GM19328 (cell line): ENCODE measurements around the gene NTMT1.

Experiments used
- ATAC-seq: cut with Tn5 transposase; IDR thresholded peaks from one replicate; pipeline ENCODE4 v1.9.1; 2021; ENCODE audit warnings: mild to moderate bottlenecking, moderate library complexity; ENCODE audit not compliant: unreplicated experiment

NTMT1 gene

DNA sequence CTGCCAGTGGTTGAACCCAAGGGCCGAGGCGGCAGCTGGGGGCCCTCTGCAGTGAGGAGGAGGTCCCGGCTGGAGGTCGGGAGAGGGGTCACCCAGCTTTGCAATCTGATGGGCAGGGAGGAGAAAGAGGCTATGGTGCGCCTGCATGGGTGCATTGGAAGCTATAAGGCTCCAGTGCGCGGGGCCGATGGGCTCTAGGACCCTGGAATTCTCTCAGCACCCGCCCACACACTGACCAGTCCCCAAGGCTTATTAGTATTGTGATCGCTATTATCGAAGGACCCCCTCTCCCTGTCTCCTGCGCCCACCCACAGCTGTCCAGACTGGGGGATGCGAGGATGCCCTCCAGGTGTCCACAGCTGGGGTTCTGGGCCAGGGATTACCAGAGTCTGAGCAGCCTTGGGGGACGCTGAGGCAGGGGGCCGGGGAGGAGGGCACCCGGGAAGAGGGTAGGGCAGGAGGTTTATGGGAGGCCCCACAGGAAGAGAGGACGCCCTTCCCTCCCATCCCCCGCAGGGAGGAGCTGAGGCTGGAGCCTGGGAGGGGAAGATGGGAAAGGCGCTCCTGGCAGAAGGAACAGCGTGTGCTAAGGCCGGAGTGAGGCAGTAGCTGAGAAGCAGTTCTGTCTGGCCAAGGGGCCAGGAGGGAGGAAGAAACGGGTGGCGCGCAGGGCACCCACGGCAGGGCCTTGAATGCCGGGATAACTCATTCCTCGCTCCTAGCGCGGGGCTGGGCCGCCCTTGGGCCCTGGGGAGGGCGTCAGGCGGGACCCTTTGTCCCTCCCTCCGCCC, 29.2 kb upstream of the NTMT1 start:
- no peak for ATAC-seq

DNA sequence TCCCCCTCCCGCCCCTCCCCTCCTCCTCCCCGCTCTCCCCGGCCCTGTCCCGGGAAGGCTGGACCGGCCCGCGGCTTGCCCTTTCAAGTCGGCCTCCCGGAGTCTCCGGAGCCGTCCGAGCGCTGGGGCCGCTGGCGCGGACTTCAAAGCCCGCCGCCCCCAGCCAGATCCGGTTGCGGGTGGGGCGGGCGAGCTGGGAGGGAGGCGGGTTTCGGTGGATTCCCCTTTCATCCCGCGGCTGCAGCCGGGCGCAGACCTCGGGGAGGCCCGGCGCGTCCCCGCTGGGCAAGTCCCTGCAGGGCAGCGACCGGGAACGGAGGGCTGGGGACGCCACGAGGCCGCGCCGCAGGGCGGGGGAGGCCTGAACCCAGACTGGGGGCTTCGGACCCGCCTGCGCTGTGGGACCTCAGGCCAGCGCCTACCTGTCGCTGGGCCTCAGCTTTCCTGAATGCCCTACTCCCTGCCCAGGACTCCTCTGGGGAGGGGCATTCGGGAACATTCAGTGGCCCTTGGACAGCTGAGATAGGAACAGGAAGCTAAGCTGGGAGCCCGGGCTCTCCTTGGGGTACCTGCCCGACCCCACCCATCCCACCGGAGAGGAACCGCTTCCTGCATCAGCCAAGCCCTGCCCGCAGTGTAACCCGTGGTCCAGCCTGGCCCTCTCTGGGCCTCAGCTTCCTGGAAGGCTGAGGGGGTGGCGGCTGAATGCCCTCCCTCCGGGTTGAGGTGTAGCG, 28.4 kb upstream of the NTMT1 start:
- ATAC-seq: no peak

DNA sequence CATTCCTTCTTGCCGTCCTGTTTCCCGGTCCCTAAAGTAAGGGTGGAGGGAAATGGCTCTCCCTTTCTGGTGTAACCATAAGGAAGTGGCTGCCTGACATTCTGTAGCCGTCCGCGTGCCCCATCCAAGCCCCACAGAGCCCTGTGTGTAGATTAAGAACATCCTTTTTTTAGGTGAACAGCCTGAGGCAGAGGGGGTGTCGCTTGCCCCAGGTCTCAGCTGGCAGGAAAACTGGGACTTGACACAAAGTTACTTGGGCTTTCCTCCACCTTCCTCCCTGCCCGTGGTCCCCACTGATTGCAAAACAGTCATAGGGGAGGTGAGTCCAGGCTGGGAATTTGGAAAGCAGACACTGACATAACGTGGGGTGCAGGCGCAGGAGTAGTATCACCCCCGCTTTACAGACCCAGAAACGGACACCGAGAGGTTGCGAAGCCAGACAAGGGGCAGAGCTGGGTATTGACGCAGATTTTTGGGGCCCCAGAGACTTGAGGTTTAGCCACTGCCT, 27.8 kb upstream of the NTMT1 start:
- no peak for ATAC-seq

DNA sequence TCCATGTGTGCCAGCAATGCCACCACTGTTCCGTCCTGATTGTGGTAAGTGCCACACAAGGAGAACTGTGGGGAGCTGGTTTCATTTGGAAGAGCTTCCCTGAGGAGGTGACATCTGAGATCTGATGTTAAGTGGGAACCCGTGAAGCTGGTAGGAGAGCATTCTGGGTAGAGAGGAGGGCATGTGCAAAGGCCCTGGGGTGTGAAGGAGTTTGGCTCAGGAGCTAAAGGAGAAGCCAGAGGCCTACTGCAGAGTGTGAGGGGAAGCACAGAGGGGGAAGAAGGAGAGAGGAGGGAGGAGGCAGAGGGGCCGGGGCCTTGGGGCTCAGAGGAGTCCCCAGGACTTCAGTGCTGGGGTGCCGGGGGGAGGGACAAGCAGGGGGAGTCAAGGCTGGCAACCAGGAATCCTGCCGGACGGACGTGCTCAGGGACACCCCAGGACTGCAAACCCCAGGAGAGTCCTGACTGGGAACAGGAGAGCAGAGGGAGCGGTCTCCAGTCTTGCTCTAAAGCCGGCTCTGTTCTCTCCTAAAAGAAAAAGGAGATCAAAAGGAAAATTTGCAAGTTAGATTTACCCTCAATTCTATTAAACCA, 24.8 kb upstream of the NTMT1 start:
- no peak for ATAC-seq

DNA sequence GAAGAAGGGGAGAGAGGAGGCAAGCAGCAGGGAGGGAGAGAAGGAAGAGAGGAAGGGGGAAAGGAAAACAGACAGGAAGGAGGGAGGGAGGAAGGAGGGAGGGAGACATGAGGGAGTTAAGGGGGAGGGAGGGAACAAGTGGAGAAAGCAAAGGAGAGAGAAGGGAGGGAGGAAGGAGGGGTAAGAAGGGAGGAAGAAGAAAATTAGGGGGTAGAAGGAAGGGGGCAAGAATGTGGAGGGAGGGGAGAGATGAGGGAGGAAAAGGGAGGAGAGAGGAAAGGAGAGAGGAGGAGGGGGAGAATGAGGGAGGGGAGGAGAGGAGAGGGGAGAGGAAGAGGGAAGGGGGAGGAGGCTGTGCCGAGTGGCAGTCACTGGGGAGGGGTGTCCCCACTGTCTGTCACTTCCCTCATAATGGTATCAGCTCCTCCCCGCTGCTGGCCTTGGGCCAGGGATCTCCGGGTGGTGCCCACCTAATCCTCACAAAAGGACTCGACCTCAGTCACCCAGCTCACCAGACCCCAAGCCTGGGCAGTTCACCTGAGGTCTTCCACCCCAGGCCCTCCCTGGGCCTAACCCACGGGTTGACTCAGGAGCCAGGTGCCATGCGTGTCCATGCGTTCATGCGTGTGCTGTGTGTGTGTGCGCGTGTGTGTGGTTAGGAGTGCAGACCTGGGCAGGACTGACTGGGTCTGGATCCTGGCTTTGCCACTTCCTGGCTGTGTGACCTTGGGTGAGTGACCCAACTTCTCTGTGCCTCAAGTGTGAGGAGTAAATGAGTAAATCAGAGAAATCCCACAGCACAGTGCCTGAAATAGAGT, 23.2 kb upstream of the NTMT1 start:
- no peak for ATAC-seq

DNA sequence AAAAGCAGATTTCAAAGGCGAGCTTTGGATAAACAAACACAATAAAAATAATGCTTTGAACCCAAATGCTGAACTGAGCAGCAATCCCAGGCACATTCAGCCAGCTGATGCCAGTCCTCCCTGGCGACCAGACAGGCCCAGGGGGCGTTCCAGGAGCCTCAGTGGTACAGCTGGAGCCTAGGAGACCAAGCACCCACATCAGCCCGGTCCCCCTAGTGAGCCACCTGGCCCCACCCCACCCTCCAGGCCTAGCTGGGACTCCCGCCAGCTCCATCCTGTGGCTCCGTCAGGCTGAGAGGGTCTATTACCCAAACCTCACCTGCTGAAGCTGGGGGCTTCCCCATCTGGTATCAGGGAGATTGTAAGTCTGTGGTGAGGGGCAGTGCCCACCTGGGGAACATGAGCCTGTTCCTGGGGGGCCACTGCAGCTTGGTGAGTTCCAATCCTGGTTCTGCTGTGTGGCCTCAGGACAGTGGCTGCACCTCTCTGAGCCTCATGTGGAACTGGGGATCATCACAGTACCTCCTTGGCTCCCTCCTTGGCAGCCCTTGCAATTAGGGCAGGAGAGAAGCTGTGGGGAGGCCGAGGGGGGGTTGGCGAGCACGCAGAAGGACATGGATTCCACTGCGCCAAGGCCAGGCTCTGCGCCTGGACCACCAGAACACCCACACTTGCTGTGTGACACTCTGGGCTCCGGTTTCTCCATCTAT, 21.8 kb upstream of the NTMT1 start:
- ATAC-seq: no peak

DNA sequence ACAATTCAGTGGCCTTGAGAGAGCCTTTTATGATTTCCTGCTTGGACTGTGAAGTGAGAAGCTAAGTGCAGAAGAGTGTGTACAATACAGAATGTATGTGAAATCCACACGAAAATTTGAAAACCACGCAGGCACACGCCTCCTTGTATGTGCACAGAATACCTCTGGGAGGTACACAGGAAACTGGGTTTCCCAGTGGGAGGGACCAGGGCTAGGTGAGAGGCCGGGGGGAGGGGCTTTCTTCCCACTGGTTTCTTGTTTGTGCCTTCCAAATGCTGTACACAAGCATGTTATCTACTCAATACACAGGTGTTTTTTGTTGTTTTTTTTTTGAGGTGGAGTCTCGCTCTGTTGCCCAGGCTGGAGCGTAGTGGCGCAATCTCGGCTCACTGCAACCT, 21.2 kb upstream of the NTMT1 start:
- ATAC-seq: no peak

GRCh38 chr9:129606161-129607026, 19.6 kb upstream of the NTMT1 start:
- no peak for ATAC-seq

- no peak for ATAC-seq
Observed at GRCh38 chr9:129607027-129607387, 19.0 kb upstream of the NTMT1 start.

DNA sequence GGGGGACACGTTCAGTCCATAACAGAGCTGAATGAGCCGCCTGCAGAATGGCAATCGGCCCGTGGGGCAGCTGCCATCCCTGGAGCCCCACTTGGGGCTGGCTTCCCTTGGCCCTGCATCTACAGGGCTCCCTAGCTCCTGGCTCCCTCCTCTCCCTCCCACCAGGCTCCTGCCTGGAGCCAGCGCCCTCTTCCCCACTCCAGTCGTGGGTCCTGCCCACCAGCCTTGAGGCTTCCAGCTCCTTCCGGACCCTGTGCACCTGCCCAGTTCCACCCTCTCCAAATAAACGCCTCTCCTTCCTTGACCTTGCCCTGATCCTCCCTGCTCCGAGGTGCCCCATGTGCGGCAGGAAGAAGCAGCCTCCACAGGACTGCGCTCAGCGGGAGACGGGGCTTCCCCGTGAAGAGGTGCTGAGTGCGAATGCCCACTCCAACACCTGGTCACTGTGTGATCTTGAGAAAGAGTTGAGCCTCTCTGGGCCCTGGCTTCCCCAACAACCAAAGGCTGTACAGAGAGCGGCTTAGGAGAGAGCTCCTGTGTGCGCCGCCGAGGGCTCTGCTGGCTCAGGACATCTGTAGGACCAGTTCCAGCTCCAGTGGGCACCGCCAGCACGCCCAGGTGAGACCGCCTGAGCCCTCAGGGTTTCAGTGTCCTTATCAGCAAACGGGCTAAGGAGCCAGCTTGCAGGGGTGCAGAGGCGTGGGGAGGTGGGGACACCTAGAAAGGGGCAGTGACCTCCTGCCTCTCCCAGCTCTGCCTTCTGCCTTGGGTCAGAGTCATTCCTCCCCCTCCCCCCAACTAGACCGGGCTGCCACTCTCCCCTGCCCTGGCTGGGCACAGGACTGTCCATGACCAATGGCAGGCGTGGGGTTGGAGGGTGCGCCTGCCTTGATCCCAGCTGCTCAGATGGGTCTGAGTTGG, 17.1 kb upstream of the NTMT1 start:
- no peak for ATAC-seq

- ATAC-seq: no peak
Observed at GRCh38 chr9:129609486-129610212, 16.3 kb upstream of the NTMT1 start.

DNA sequence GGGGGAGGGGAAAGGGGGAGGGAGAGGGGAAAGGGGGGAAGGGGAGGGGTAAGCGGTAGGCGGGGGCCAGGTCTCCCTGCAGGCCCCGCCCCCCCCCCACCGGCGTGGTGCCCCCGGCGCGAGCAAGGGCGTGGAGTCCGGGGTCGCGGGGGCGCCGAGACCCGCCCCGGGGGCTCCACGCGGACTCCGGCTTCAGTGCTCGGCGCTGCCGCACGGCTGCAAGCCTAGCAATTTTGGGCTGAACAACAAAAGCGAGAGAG, 15.8 kb upstream of the NTMT1 start:
- no peak for ATAC-seq

DNA sequence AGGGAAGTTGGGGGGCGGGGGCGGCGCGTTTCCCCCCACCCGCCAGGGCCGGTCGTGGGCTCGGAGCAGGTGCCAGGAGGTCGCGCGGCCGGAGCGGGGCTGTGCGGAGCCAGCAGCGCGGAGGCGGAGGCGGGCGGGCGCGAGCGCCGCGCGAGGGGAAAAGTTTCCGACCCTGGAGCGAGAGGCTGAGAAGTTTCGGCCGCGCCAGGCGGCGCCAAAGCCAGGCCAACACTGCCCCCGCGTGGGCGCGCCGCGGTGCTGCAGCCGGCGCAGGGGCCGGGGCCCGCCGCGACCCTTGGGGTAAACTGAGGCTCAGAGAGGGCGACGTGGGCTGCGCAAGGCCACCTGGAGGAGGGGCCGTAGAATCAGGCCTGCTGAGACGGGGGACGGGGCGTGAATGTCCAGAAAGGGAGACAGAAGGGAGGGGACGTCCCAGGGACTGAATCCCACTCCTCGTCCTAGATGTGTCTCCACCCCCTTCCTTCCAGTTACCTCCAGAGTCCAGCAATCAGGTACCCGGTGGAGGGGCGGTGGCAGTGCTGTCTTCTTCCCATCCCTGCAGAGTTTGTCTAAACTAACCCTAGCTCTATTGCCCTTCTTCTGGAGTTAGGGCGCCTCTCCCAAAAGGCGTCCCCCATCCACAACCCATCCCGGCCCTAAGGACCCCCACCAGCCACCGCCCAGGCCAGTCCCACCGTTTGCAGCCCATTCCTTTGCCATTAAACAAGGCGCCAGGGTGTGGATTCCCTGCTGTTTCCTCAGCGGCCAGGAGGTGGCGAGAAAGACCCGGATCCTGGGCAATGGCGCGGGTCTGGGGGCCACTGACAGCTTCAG, 15.3 kb upstream of the NTMT1 start:
- ATAC-seq: peak; percentile 49

DNA sequence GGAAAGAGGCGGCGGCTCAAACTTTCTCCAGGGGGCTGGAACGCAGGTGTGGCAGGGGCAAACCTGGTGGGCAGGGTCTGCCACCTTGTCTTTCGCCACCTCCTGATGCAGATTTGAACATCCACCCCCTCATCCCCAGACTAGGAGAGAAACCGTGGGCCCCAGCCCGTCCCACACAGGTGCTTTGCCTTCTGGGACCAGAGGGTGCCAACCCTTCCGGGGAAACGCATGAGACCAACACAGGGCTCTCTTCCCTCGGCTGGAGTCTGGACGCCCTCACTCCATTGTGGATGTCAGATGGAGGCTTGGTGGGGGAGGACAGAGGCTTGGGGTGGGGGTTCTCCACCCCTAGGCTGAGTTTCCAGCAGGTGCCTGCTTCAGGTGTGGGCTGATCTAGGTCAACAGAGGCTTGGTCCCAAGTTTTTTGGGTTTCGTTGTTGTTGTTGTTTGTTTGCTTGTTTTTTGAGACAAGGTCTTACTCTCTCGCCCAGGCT, 14.6 kb upstream of the NTMT1 start:
- ATAC-seq: no peak

- ATAC-seq: no peak
Observed at GRCh38 chr9:129612123-129612522, 13.8 kb upstream of the NTMT1 start.

DNA sequence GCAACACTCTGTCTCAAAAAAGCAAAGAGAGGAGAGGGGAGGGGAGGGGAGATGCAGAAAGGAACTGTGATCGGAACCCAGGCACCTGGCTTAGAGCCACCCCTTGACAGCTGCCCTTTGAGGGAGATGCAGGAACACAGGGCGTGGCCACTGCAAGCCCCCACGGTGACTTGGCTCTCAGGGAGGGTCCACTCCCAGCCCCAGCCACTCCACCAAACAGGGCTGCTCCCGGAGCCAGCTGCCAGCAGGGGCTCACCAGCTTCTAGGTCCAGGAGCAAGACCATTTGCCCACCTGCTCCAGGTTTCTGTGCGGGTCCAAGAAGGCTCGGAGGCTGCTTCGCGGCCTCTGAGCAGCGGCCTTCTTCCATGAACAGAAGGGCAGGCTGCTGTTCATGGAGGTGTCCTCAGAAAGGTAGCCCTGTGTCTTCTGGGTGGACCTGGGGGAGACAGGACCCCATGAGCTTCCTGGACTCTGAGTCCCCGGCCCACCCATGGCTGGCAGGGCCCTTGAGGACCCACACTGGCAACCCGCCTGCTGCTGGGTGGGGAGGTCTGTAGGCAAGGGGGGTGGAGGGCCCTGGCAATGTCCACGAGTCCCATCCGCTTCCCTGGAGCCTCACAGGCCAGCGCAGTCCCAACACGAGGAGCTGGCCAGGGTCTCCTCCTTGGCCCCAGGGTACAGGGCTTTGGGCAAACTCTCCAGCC, 13.0 kb upstream of the NTMT1 start:
- no peak for ATAC-seq
